ENCODE data around the gene ZNF831. TPM values are rescaled to one million over a fixed set of nuclear protein-coding genes. Genes with fewer than 3 reads are reported as not detected.

The ZNF831 gene
- polyA plus RNA-seq, 1 experiment, result not detected

GRCh38 chr20:59207235-59207634, 43.6 kb downstream of the ZNF831 start:
- H3K27me3 ChIP-seq (ENCODE audit: control insufficient read depth, insufficient read depth, low read length), result peaks cover 6% of the 10 kb centered on the region; the same call in 1 of the 2 replicates
- POLR2A ChIA-PET, result no interaction called here
- DNase-seq (ENCODE audit: low read depth), result no peak
- TF ChIP-seq CTCF (IDR thresholded peaks at IDR 0.05; ENCODE audit: insufficient read depth, low read depth, low read length), result no peak
- CTCF ChIA-PET, result interaction anchor here (1.3 to 3.5 kb wide), 4 partner anchors 8 to 340 kb away, joined by 4 to 21 read pairs (median 4); no protein-coding TSS in a partner anchor
- no peak overlapping the region for H3K4me3 ChIP-seq (ENCODE audit: low read depth, low read length)
- H3K36me3 ChIP-seq (ENCODE audit: control insufficient read depth, insufficient read depth, low read length), result no peaks in the 10 kb centered on the region

GRCh38 chr20:59207742-59208357, 44.2 kb downstream of the ZNF831 start:
- CTCF ChIA-PET, result interaction anchor here (1.3 to 3.5 kb wide), 4 partner anchors 9 to 341 kb away, joined by 4 to 21 read pairs (median 4); no protein-coding TSS in a partner anchor
- POLR2A ChIA-PET, result interaction anchor here (0.6 kb wide), 1 partner anchor 338 kb away, joined by 4 read pairs; no protein-coding TSS in a partner anchor
- H3K36me3 ChIP-seq (ENCODE audit: control insufficient read depth, insufficient read depth, low read length), result no peaks in the 10 kb centered on the region
- TF ChIP-seq CTCF (IDR thresholded peaks at IDR 0.05; ENCODE audit: insufficient read depth, low read depth, low read length), result peak; percentile 46; the same call in 1 of the 2 replicates
- no peak for DNase-seq (ENCODE audit: low read depth)
- H3K4me3 ChIP-seq (ENCODE audit: low read depth, low read length), result no peak overlapping the region
- peaks cover 6% of the 10 kb centered on the region; the same call in 1 of the 2 replicates for H3K27me3 ChIP-seq (ENCODE audit: control insufficient read depth, insufficient read depth, low read length)

DNA sequence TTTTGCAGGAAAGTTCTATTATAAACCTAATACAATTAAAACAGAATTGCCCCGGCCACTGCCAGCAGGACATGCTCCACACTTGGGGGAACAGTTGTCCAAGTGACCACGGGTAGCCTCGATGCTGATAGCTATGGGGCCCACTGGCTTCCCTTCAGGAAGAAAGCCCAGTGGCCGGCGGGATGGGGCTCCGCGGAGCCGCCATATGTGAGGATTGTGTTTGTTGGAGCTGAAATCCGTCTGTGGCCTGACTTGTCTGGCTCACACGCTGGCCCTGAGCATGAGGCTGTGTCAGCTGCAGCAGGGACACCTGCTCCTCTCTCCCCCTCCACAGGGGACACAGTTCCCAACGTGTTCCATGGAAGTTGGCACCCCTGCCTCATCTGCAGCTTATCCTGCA, 46.6 kb downstream of the ZNF831 start:
- no peak for TF ChIP-seq CTCF (IDR thresholded peaks at IDR 0.05; ENCODE audit: insufficient read depth, low read depth, low read length)
- Histone ChIP-seq H3K4me3 (ENCODE audit: low read depth, low read length) (no peak overlapping the region), H3K36me3 (ENCODE audit: control insufficient read depth, insufficient read depth, low read length) (no peaks in the 10 kb centered on the region), H3K27me3 (ENCODE audit: control insufficient read depth, insufficient read depth, low read length) (no peaks in the 10 kb centered on the region; the same call in 1 of the 2 replicates)
- POLR2A ChIA-PET, result no interaction called here
- DNase-seq (ENCODE audit: low read depth), result no peak
- CTCF ChIA-PET, result no interaction called here

DNA sequence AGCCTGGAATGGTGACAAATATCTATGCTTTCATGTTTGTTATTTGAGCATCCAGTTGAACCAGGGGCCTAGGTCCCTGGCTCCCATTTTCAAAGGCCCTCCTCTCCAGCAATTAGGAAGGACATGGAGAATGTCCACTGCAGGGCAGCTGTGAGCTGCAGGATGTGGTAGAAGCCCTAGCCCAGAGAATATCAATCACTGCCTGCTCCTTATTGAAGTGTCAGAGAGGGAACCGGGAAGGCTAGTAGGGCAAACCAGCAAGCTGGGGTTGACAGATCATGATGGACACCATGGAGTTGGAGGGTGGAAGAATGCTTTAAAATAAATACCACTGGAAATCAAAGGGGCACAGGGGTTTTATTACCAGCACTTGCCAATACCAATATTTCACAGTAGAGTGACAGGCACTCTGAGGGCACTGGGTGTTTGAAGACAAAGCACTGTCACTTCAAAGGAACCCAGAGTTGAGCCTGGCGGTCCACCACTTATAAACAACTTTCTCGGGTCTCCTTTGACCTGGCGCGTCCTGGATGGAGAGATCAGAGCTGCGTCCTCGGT, 47.7 kb downstream of the ZNF831 start:
- DNase-seq (ENCODE audit: low read depth), result no peak
- POLR2A ChIA-PET, result no interaction called here
- CTCF ChIA-PET, result interaction anchor here (3.6 kb wide), 1 partner anchor 11 kb away, joined by 19 read pairs; no protein-coding TSS in a partner anchor
- Histone ChIP-seq H3K36me3 (ENCODE audit: control insufficient read depth, insufficient read depth, low read length) (no peaks in the 10 kb centered on the region), H3K4me3 (ENCODE audit: low read depth, low read length) (no peak overlapping the region), H3K27me3 (ENCODE audit: control insufficient read depth, insufficient read depth, low read length) (no peaks in the 10 kb centered on the region)
- TF ChIP-seq CTCF (IDR thresholded peaks at IDR 0.05; ENCODE audit: insufficient read depth, low read depth, low read length), result no peak

DNA sequence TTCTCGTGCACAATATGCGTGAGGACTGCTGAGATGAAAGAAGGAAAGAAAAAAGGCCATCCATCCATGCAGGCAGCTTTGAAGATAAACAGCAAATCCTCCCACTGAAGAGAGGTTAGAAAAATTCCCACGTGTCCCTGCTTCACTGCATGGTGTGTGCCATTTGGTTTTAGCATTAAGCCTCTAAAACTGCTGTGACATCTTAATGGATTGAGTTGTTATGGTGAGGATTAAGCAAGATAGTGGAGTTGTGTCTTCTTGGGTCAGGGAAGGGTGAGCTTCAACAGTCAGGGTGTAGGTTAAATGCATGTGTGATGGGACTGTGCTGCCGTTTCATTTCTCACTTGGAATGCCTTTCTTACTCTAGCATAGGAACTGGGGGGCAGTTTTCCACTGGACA, 50.5 kb downstream of the ZNF831 start:
- ChIA-PET POLR2A (no interaction called here), CTCF (interaction anchor here (3.6 kb wide), 1 partner anchor 9 kb away, joined by 19 read pairs; no protein-coding TSS in a partner anchor)
- H3K36me3 ChIP-seq (ENCODE audit: control insufficient read depth, insufficient read depth, low read length), result no peaks in the 10 kb centered on the region
- no peak overlapping the region for H3K4me3 ChIP-seq (ENCODE audit: low read depth, low read length)
- no peak for TF ChIP-seq CTCF (IDR thresholded peaks at IDR 0.05; ENCODE audit: insufficient read depth, low read depth, low read length)
- peaks cover under 1% of the 10 kb centered on the region; the same call in 1 of the 2 replicates for H3K27me3 ChIP-seq (ENCODE audit: control insufficient read depth, insufficient read depth, low read length)
- no peak for DNase-seq (ENCODE audit: low read depth)

Data from BJ (cell line).